GM12874 (cell line): ENCODE measurements around the gene OPTC.

Experiments
- CTCF ChIP-seq: IDR thresholded peaks from 2 replicates; pipeline ENCODE4 v1.5.1; 2011; ENCODE audit warnings: low read depth, mild to moderate bottlenecking, control low read depth, low read length, moderate library complexity; ENCODE audit not compliant: insufficient read depth

Gene OPTC

GRCh38 chr1:203505526-203506204 lies 11.7 kb downstream of the OPTC start:
- TF ChIP-seq CTCF: no peak

DNA sequence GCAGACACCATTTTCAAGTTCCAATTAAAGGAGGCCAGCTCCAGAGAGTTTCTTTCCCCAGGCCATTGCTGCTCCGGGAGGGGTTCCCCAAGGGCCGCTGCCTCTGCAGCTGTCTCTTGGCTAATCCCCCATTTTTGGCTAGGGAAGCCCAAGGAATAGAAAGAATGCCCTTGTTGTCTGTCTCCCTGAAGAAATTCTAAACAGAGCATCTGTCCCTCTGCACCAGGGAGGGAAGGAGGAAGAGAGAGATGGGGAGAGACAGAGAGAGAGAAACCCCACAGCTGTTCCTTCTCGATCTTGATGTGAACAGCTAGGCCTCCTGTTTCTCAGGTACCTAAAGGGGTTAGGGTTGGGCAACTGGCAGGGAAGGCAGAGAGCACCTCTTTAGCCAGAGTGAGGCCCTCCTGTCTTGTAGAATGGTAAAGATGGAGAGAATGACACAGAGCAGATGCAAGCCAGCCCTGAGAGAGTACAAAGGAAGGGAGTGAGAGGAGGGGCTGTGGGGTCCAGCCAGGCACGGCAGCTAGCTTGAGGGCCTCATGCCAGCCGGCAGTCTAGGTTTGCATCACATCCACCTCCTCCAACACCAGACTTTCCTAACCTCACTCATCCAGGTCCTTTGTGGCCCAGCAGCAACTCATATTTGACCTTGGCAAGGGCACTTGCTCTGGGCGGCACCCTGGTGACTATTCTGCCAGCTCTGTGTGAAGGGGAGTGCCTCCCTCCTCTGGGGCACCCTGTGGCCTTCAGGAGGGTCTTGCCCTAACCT lies 13.1 kb downstream of the OPTC start:
- no peak for TF ChIP-seq CTCF

DNA sequence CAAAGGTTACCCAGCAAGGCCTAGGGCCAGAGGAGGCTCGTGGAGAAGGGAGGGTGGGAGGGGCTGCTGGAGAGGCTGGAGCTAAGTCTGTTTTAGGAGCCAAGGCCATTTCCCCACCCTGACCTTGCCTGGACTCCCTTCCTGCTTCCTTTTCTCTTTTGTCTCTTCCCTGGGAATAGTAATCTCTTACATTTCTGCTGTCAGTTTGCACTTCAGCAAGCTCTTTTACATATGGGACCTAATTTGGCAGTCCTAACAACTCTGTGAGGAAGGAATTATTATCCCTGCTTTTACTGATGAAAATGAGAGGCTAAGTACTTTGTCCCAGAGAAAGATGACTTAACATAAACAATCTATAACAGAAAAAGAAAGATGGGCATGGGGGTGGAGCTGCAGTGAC lies 13.8 kb downstream of the OPTC start:
- TF ChIP-seq CTCF: no peak

GRCh38 chr1:203508463-203509073 lies 14.6 kb downstream of the OPTC start:
- TF ChIP-seq CTCF: no peak

- TF ChIP-seq CTCF: no peak
Observed at GRCh38 chr1:203509135-203509534, 15.2 kb downstream of the OPTC start.

DNA sequence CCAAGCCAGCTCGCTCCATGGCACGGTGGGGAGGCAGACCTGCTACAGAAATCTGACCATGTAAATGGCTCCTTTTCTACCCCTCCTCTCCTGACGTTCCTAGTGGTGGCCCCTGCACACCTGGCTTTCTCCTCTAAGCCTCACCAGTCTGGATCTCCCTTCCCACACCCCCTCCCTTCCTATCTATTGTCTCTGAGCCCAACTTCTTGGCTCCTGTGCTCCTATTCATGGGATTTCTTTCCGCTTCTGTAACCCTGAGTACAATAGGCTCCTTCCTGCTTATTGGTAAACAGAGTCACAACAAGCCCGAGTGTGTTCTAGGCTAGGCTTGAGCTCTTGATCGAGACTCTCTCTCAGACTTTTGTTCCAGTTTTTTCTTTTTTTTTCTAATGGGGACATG lies 17.6 kb downstream of the OPTC start:
- TF ChIP-seq CTCF: no peak

- no peak for TF ChIP-seq CTCF
Observed at GRCh38 chr1:203511930-203512329, 18.0 kb downstream of the OPTC start.
